OCI-LY3 (cell line): ENCODE results near the gene C2CD4D.

Experiments
- H2AFZ ChIP-seq: fragments of 200-600, 300-600 bp; shearing (Covaris generic); 2 replicates; pipeline ENCODE4 v1.6.0; 2014; ENCODE audit warnings: antibody characterized with exemption, low read depth, low read length
- H3K27ac ChIP-seq: fragments of 200-600, 300-600 bp; sonication (generic); 2 replicates; pipeline ENCODE4 v1.5.1; 2014; ENCODE audit warnings: mild to moderate bottlenecking, low read length, moderate library complexity, mixed read lengths
- H3K27me3 ChIP-seq: fragments of 200-600, 300-600 bp; sonication (generic); 2 replicates; pipeline ENCODE4 v1.6.1; 2014; ENCODE audit warnings: low read depth, low read length, mixed read lengths
- H3K36me3 ChIP-seq: fragments of 200-600, 300-600 bp; sonication (generic); replicated peaks from 2 replicates; pipeline ENCODE3; 2014; ENCODE audit warnings: low read depth, low read length, mixed read lengths
- H3K4me1 ChIP-seq: fragments of 300-600, 200-600 bp; sonication (generic); 2 replicates; pipeline ENCODE4 v1.6.1; 2014; ENCODE audit warnings: low read length, mixed read lengths
- H3K4me2 ChIP-seq: fragments of 200-600, 300-600 bp; sonication (generic); 2 replicates; pipeline ENCODE4 v1.6.1; 2014; ENCODE audit warnings: low read length, mixed read lengths
- H3K4me3 ChIP-seq: fragments of 300-600, 200-600 bp; sonication (generic); 2 replicates; pipeline ENCODE4 v1.5.1; 2014; ENCODE audit warnings: antibody characterized with exemption, mild to moderate bottlenecking, low read length, moderate library complexity
- H3K79me2 ChIP-seq: fragments of 300-600, 200-600 bp; shearing (Covaris generic); 2 replicates; pipeline ENCODE4 v1.6.1; 2014; ENCODE audit warnings: mild to moderate bottlenecking, low read length, mixed read lengths
- H3K9ac ChIP-seq: fragments of 300-600, 200-600 bp; shearing (Covaris generic); 2 replicates; pipeline ENCODE4 v1.6.0; 2014; ENCODE audit warnings: mild to moderate bottlenecking, low read length, moderate library complexity
- H3K9me3 ChIP-seq: fragments of 200-600, 300-600 bp; shearing (Covaris generic); 2 replicates; pipeline ENCODE4 v1.6.1; 2014; ENCODE audit warnings: low read length, mixed read lengths; ENCODE audit not compliant: insufficient read depth
- H4K20me1 ChIP-seq: fragments of 200-600, 300-600 bp; sonication (generic); 2 replicates; pipeline ENCODE4 v1.6.1; 2016; ENCODE audit warnings: low read length, mixed read lengths; ENCODE audit not compliant: insufficient read depth
- CTCF ChIP-seq: fragments of 200-600, 300-600 bp; sonication (generic); IDR thresholded peaks from 2 replicates; pipeline ENCODE4 v1.5.1; 2014; ENCODE audit warnings: antibody characterized with exemption, low read length, low read depth
- EZH2phosphoT487 ChIP-seq: fragments of 200-600 bp; shearing (Covaris generic); IDR thresholded peaks from 2 replicates; pipeline ENCODE4 v1.6.1; 2018; ENCODE audit warnings: antibody characterized with exemption, mixed run types, low read depth

The C2CD4D gene

GRCh38 chr1:151809985-151810556 is 29.5 kb downstream of the C2CD4D start:
- peaks cover 9% of the 10 kb centered on the region for H3K27me3 ChIP-seq
- no peak overlapping the region for H3K4me3 ChIP-seq
- TF ChIP-seq CTCF, result no peak
- TF ChIP-seq EZH2phosphoT487, result no peak
- H2AFZ ChIP-seq, result no peak overlapping the region
- H3K9ac ChIP-seq, result no peak overlapping the region
- H3K27ac ChIP-seq, result no peak overlapping the region
- H4K20me1 ChIP-seq, result no peaks in the 10 kb centered on the region
- no peaks in the 10 kb centered on the region for H3K4me1 ChIP-seq
- no peaks in the 10 kb centered on the region for H3K79me2 ChIP-seq
- no peaks in the 10 kb centered on the region for H3K9me3 ChIP-seq
- no peak overlapping the region for H3K4me2 ChIP-seq
- no peaks in the 10 kb centered on the region for H3K36me3 ChIP-seq

- TF ChIP-seq CTCF (no peak), EZH2phosphoT487 (no peak)
Observed at GRCh38 chr1:151809290-151809984, 30.2 kb downstream of the C2CD4D start.

GRCh38 chr1:151807766-151808165 is 31.9 kb downstream of the C2CD4D start:
- Histone ChIP-seq H3K27me3 (peaks cover 30% of the 10 kb centered on the region), H3K79me2 (no peaks in the 10 kb centered on the region), H3K9me3 (no peaks in the 10 kb centered on the region), H2AFZ (0 out of 2 replicates have a peak overlapping the region, but pooled peaks have one; percentile 27), H3K4me3 (no peak overlapping the region), H3K4me1 (peaks cover 5% of the 10 kb centered on the region; the same call in 1 of the 2 replicates), H4K20me1 (no peaks in the 10 kb centered on the region), H3K4me2 (no peak overlapping the region), H3K9ac (no peak overlapping the region), H3K36me3 (no peaks in the 10 kb centered on the region), H3K27ac (no peak overlapping the region)
- TF ChIP-seq EZH2phosphoT487, result no peak
- TF ChIP-seq CTCF, result no peak

More at GRCh38 chr1:151809290-151809984, 30.2 kb downstream of the C2CD4D start:
- no peak overlapping the region for H3K9ac ChIP-seq
- H3K27ac ChIP-seq, result no peak overlapping the region
- no peaks in the 10 kb centered on the region for H4K20me1 ChIP-seq
- peaks cover 3% of the 10 kb centered on the region; the same call in 1 of the 2 replicates for H3K4me1 ChIP-seq
- peaks cover 16% of the 10 kb centered on the region for H3K27me3 ChIP-seq
- H3K36me3 ChIP-seq, result no peaks in the 10 kb centered on the region
- no peaks in the 10 kb centered on the region for H3K9me3 ChIP-seq
- no peak overlapping the region for H2AFZ ChIP-seq
- H3K79me2 ChIP-seq, result no peaks in the 10 kb centered on the region
- no peak overlapping the region for H3K4me2 ChIP-seq
- no peak overlapping the region for H3K4me3 ChIP-seq

- H4K20me1 ChIP-seq, result no peaks in the 10 kb centered on the region
- no peak overlapping the region for H3K4me2 ChIP-seq
- peaks cover 32% of the 10 kb centered on the region for H3K27me3 ChIP-seq
- H3K79me2 ChIP-seq, result no peaks in the 10 kb centered on the region
- H3K27ac ChIP-seq, result no peak overlapping the region
- no peak overlapping the region for H3K4me3 ChIP-seq
- H2AFZ ChIP-seq, result no peak overlapping the region
- no peak for TF ChIP-seq CTCF
- TF ChIP-seq EZH2phosphoT487, result no peak
- H3K9ac ChIP-seq, result no peak overlapping the region
- H3K9me3 ChIP-seq, result no peaks in the 10 kb centered on the region
- peaks cover 5% of the 10 kb centered on the region; the same call in 1 of the 2 replicates for H3K4me1 ChIP-seq
- no peaks in the 10 kb centered on the region for H3K36me3 ChIP-seq
Observed at GRCh38 chr1:151807131-151807530, 32.5 kb downstream of the C2CD4D start.
